DND-41 (cell line): ENCODE data around the gene NOX5.

Source experiments
- ATAC-seq: fragments of 200-7000 bp; cut with Tn5 transposase; 3 replicates; pipeline ENCODE4 v1.9.1; 2021; ENCODE audit warnings: low read depth; ENCODE audit not compliant: insufficient read depth
- DNase-seq: peaks from one replicate; pipeline ENCODE4 v3.0.0-alpha.2; 2020
- H2AFZ ChIP-seq: 2 replicates; pipeline ENCODE4 v1.6.0; 2012; ENCODE audit warnings: low read depth, low read length
- H3K27ac ChIP-seq: 2 replicates; pipeline ENCODE4 v1.5.1; 2012; ENCODE audit warnings: low read length, inconsistent platforms
- H3K27me3 ChIP-seq: fragments of 200-600 bp; sonication (generic); 2 replicates; pipeline ENCODE4 v1.6.0; 2012; ENCODE audit warnings: low read length, mild to moderate bottlenecking, inconsistent platforms; ENCODE audit not compliant: insufficient read depth, poor library complexity
- H3K36me3 ChIP-seq: 2 replicates; pipeline ENCODE4 v1.5.1; 2012; ENCODE audit warnings: low read length, inconsistent platforms; ENCODE audit not compliant: insufficient read depth
- H3K4me1 ChIP-seq: 2 replicates; pipeline ENCODE4 v1.5.1; 2012; ENCODE audit warnings: mild to moderate bottlenecking, low read length; ENCODE audit not compliant: insufficient read depth
- H3K4me2 ChIP-seq: 2 replicates; pipeline ENCODE4 v1.6.0; 2012; ENCODE audit warnings: mild to moderate bottlenecking, moderate library complexity, low read length, inconsistent platforms; ENCODE audit not compliant: insufficient read depth
- H3K4me3 ChIP-seq, 2 experiments: fragments of 200-600 bp in 1 of 2; shearing (Covaris generic) in 1 of 2; 2 replicates each; pipeline ENCODE4 v1.5.1; 2012 to 2016; ENCODE audit warnings: inconsistent platforms in 2 of 2, low read length in 2 of 2, mild to moderate bottlenecking in 2 of 2, low read depth in 1 of 2, moderate library complexity in 1 of 2
- H3K79me2 ChIP-seq: 2 replicates; pipeline ENCODE4 v1.6.0; 2012; ENCODE audit warnings: low read length, inconsistent platforms; ENCODE audit not compliant: insufficient read depth
- H3K9ac ChIP-seq: 2 replicates; pipeline ENCODE4 v1.6.0; 2012; ENCODE audit warnings: low read depth, mild to moderate bottlenecking, inconsistent platforms, low read length, moderate library complexity
- H3K9me3 ChIP-seq: 2 replicates; pipeline ENCODE4 v1.5.1; 2012; ENCODE audit warnings: low read length, moderate library complexity, mild to moderate bottlenecking, inconsistent platforms; ENCODE audit not compliant: insufficient read depth, severe bottlenecking
- H4K20me1 ChIP-seq: 2 replicates; pipeline ENCODE4 v1.6.0; 2012; ENCODE audit warnings: low read length; ENCODE audit not compliant: insufficient read depth
- EZH2 ChIP-seq: IDR thresholded peaks from 3 replicates; pipeline ENCODE4 v1.6.1; 2012; ENCODE audit warnings: borderline replicate concordance, low read depth, mild to moderate bottlenecking, moderate library complexity, low read length, inconsistent platforms; ENCODE audit not compliant: severe bottlenecking
- TF ChIP-seq, protein P1 (sequence below): IDR thresholded peaks from 2 replicates; pipeline ENCODE4 v1.5.1; 2012; ENCODE audit warnings: borderline replicate concordance, low read length, moderate library complexity, mild to moderate bottlenecking; ENCODE audit not compliant: poor library complexity, severe bottlenecking; ENCODE audit errors: extremely low read depth

The NOX5 gene

DNA sequence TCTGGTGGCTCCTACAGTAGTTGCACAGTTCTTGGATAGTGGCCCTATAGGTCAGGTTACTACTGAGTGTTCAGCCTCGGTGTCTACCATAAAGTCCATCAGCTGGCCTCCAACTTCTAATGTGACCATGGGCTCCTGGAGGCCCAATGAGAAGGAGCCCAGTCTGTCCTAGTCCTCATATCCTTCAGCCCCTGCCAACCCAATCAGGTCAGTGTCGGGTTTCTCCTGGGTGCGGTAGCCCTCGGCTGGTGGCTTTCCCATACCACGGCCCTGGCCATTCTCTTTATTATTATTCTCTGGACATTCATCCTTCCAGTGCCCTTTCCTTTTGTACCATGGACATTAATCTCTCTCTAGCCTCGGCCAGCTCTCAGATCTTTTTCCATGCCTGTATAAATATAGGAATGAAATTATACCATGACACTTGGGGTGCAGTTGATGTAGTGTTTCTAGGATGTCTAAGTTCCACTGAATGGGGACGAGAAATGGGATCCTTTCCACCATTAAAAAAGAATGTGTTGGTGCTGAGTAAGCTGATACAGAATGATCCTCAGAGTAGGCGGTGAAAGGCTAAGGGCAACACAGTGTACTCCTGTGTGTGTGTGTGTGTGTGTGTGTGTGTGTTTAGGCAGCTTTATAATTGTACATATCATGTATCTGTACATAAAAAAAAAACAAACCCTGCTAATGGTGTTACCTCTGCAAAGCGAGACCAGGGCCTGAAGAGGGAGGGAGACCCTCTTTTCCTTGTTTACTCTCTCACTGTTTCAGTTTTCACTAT lies 19.3 kb upstream of the NOX5 start:
- ATAC-seq = no peak
- Histone ChIP-seq H2AFZ (no peak overlapping the region), H3K36me3 (no peaks in the 10 kb centered on the region), H3K4me1 (no peaks in the 10 kb centered on the region), H3K27me3 (peaks cover 5% of the 10 kb centered on the region), H3K9ac (no peak overlapping the region), H3K4me2 (no peak overlapping the region), H3K27ac (no peak overlapping the region), H3K79me2 (no peaks in the 10 kb centered on the region), H3K9me3 (no peaks in the 10 kb centered on the region), H4K20me1 (no peaks in the 10 kb centered on the region), H3K4me3 (no peak overlapping the region)
- TF ChIP-seq, protein P1, sequence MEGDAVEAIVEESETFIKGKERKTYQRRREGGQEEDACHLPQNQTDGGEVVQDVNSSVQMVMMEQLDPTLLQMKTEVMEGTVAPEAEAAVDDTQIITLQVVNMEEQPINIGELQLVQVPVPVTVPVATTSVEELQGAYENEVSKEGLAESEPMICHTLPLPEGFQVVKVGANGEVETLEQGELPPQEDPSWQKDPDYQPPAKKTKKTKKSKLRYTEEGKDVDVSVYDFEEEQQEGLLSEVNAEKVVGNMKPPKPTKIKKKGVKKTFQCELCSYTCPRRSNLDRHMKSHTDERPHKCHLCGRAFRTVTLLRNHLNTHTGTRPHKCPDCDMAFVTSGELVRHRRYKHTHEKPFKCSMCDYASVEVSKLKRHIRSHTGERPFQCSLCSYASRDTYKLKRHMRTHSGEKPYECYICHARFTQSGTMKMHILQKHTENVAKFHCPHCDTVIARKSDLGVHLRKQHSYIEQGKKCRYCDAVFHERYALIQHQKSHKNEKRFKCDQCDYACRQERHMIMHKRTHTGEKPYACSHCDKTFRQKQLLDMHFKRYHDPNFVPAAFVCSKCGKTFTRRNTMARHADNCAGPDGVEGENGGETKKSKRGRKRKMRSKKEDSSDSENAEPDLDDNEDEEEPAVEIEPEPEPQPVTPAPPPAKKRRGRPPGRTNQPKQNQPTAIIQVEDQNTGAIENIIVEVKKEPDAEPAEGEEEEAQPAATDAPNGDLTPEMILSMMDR = no peak
- no peak for TF ChIP-seq EZH2
- DNase-seq = no peak

DNA sequence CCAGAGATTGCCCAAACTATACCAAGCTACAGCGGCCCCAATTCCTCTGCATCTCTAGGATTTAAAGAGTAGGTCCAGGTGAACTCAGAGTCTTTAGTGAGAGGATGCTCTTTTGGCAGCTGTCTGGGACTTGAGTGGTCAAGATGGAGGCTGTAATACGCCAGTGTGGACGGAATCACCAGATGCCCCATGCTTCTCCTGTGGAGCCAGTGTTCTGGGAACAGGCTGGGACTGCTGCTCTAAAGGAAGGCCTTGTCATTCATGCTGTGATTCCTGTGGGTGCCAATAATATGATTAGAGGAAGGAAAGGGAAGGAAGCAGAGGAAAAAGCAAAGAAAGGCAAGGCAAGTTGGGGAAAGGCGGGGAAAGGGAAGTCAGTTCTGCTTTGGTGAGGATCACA lies 17.4 kb upstream of the NOX5 start:
- no peaks in the 10 kb centered on the region for H4K20me1 ChIP-seq
- no peaks in the 10 kb centered on the region for H3K36me3 ChIP-seq
- peaks cover 2% of the 10 kb centered on the region for H3K27me3 ChIP-seq
- no peaks in the 10 kb centered on the region for H3K9me3 ChIP-seq
- H3K4me1 ChIP-seq = no peaks in the 10 kb centered on the region
- H3K4me2 ChIP-seq = no peak overlapping the region
- H3K9ac ChIP-seq = no peak overlapping the region
- no peak for ATAC-seq
- DNase-seq = no peak
- no peak overlapping the region for H2AFZ ChIP-seq
- TF ChIP-seq, protein P1 = no peak
- TF ChIP-seq EZH2 = no peak
- no peaks in the 10 kb centered on the region for H3K79me2 ChIP-seq
- no peak overlapping the region for H3K27ac ChIP-seq
- no peak overlapping the region for H3K4me3 ChIP-seq

DNA sequence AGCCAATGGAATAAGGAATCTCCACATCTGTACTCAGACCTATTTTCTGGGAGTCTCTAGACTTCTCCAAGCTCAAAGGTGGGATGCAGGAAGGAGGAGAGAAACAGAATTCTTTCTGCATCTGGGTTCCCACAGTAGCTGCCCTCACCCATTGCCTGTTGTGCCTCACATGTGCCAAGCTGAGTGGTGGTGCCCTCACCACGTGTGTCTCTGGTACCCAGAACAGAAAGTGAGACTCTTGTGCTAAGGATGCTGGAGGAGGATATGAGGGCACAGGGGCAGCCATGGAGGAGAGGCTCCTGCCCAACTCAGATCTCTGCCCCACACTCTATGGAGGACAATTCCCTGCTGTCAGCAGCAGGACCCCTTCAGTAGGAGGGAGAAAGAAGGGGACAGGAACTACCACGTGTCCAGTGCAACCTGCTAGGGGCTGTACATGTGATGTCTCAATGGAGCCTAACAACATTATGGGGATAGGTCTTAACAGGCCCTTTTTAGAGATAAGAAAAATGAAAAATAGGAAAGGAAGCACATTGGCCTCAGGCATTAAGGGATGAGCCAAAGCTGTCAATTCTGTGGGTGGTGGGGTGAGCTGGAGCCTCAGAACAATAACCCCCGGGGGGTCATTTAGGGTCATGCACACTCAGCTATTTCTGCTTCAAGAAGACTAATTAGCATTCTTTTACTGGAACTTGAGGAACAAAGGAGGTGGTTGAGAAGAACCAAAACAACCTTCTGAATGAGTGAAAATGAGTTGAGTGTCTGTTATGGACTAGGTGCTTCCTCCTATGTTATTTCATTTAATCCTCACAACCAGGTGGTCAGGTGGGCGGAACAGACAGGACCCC lies 16.3 kb upstream of the NOX5 start:
- Histone ChIP-seq H3K9me3 (no peaks in the 10 kb centered on the region), H4K20me1 (no peaks in the 10 kb centered on the region), H3K9ac (no peak overlapping the region), H3K4me3 (no peak overlapping the region), H3K4me2 (no peak overlapping the region), H3K27ac (no peak overlapping the region), H3K79me2 (no peaks in the 10 kb centered on the region), H3K4me1 (no peaks in the 10 kb centered on the region), H3K27me3 (peaks cover 2% of the 10 kb centered on the region), H3K36me3 (no peaks in the 10 kb centered on the region), H2AFZ (no peak overlapping the region)
- ATAC-seq (no peak), DNase-seq (no peak)
- TF ChIP-seq, protein P1 = no peak
- TF ChIP-seq EZH2 = no peak
